K562 (cell line): ENCODE measurements around the gene PROP1.
"Not testable (repeated sequence)": the region's sequence is repeated elsewhere in the genome, so short reads cannot be mapped to it uniquely, and the experiment has no call there.

Experiments used
- E4F1 ChIP-seq: fragments of 250-450 bp; sonication (Bioruptor Pico); IDR thresholded peaks from 2 replicates; pipeline ENCODE4 v1.5.0; 2021; ENCODE audit warnings: mild to moderate bottlenecking, borderline replicate concordance
- HDAC6 ChIP-seq: IDR thresholded peaks from 2 replicates; pipeline ENCODE4 v1.6.1; 2012; ENCODE audit warnings: low read depth, mild to moderate bottlenecking, control low read depth, inconsistent platforms, low read length, moderate library complexity
- IFI16 ChIP-seq: fragments of 250-450 bp; sonication (Bioruptor Pico); IDR thresholded peaks from 2 replicates; pipeline ENCODE4 v2.1.2; 2022; ENCODE audit warnings: mild to moderate bottlenecking, inconsistent platforms
- NFRKB ChIP-seq: fragments of 450-650 bp; IDR thresholded peaks from 2 replicates; pipeline ENCODE4 v1.6.1; 2016; ENCODE audit warnings: low read depth
- ZNF217 ChIP-seq: sonication (generic); formaldehyde crosslinking; IDR thresholded peaks from 2 replicates; pipeline ENCODE4 v1.8.0; 2022; ENCODE audit warnings: mild to moderate bottlenecking, missing genetic modification reagents
- ZNF780A ChIP-seq: fragments of 250-450 bp; sonication (Bioruptor Pico); IDR thresholded peaks from 2 replicates; pipeline ENCODE4 v1.5.0; 2021; ENCODE audit warnings: mild to moderate bottlenecking
- TF ChIP-seq, protein P1 (sequence below): sonication (generic); formaldehyde crosslinking; IDR thresholded peaks from 2 replicates; pipeline ENCODE4 v1.8.1; 2022; ENCODE audit warnings: missing genetic modification reagents

- not testable (repeated sequence) for TF ChIP-seq E4F1 (CRISPR knock-in tag); NFRKB; ZNF217 (CRISPR knock-in tag); HDAC6; IFI16 (CRISPR knock-in tag); ZNF780A
- TF ChIP-seq, protein P1, sequence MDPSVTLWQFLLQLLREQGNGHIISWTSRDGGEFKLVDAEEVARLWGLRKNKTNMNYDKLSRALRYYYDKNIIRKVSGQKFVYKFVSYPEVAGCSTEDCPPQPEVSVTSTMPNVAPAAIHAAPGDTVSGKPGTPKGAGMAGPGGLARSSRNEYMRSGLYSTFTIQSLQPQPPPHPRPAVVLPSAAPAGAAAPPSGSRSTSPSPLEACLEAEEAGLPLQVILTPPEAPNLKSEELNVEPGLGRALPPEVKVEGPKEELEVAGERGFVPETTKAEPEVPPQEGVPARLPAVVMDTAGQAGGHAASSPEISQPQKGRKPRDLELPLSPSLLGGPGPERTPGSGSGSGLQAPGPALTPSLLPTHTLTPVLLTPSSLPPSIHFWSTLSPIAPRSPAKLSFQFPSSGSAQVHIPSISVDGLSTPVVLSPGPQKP (CRISPR knock-in tag) = not testable (repeated sequence)
Measured at GRCh38 chr5:177977600-177977999, 18.4 kb downstream of the PROP1 start.
